ENCODE results near the gene EMILIN1.
A peak's percentile ranks its signal among the peaks of the same experiment; 100 is the strongest.

Gene EMILIN1

GRCh38 chr2:27126252-27126710 lies 47.9 kb downstream of the EMILIN1 start:
- DNase-seq (ENCODE audit: low spot score), result no peak
- no peak overlapping the region for H3K27ac ChIP-seq
- POLR2A ChIA-PET (ENCODE audit: low non-redundant PET), result no interaction called here
- no peak for TF ChIP-seq CTCF (conservative IDR thresholded peaks at IDR 0.05; ENCODE audit: low read depth)
- CTCF ChIA-PET, result no interaction called here

- no peak for TF ChIP-seq CTCF (conservative IDR thresholded peaks at IDR 0.05; ENCODE audit: low read depth)
- CTCF ChIA-PET, result no interaction called here
- no peak for DNase-seq (ENCODE audit: low spot score)
- POLR2A ChIA-PET (ENCODE audit: low non-redundant PET), result no interaction called here
- H3K27ac ChIP-seq, result no peak overlapping the region
These were observed 49.7 kb downstream of the EMILIN1 start for GRCh38 chr2:27127883-27128667.

- DNase-seq (ENCODE audit: low spot score), result no peak
- ChIA-PET POLR2A (ENCODE audit: low non-redundant PET) (no interaction called here), CTCF (interaction anchor here (0.7 kb wide), 1 partner anchor 41 kb away, joined by 3 read pairs; no protein-coding TSS in a partner anchor)
- TF ChIP-seq CTCF (conservative IDR thresholded peaks at IDR 0.05; ENCODE audit: low read depth), result no peak
- peak overlapping the region; percentile 33; the same call in 1 of the 2 replicates for H3K27ac ChIP-seq
These were observed 50.5 kb downstream of the EMILIN1 start for GRCh38 chr2:27128668-27129571.

- TF ChIP-seq CTCF (conservative IDR thresholded peaks at IDR 0.05; ENCODE audit: low read depth), result no peak
- H3K27ac ChIP-seq, result no peak overlapping the region
- CTCF ChIA-PET, result no interaction called here
- no peak for DNase-seq (ENCODE audit: low spot score)
- POLR2A ChIA-PET (ENCODE audit: low non-redundant PET), result no interaction called here
These were observed 52.0 kb downstream of the EMILIN1 start for GRCh38 chr2:27130396-27130795.

- no peak for TF ChIP-seq CTCF (conservative IDR thresholded peaks at IDR 0.05; ENCODE audit: low read depth)
- POLR2A ChIA-PET (ENCODE audit: low non-redundant PET), result no interaction called here
- no peak for DNase-seq (ENCODE audit: low spot score)
- CTCF ChIA-PET, result interaction anchor here (0.9 kb wide), 1 partner anchor 40 kb away, joined by 3 read pairs; no protein-coding TSS in a partner anchor
- H3K27ac ChIP-seq, result peak overlapping the region; percentile 12; the same call in 1 of the 2 replicates
These were observed 53.0 kb downstream of the EMILIN1 start for GRCh38 chr2:27131429-27131828.

GRCh38 chr2:27133195-27133875 lies 54.9 kb downstream of the EMILIN1 start:
- TF ChIP-seq CTCF (conservative IDR thresholded peaks at IDR 0.05; ENCODE audit: low read depth), result no peak
- CTCF ChIA-PET, result interaction anchor here (0.6 to 0.9 kb wide), 3 partner anchors 35 to 173 kb away, joined by 3 to 5 read pairs (median 3); no protein-coding TSS in a partner anchor

More at GRCh38 chr2:27133195-27133875, 54.9 kb downstream of the EMILIN1 start:
- H3K27ac ChIP-seq, result peak overlapping the region; percentile 69
- POLR2A ChIA-PET (ENCODE audit: low non-redundant PET), result interaction anchor here (0.5 kb wide), 1 partner anchor 176 kb away, joined by 3 read pairs; no protein-coding TSS in a partner anchor
- no peak for DNase-seq (ENCODE audit: low spot score)
